PC-3 (cell line): ENCODE results near the gene MOB2.

Source experiments
- CTCF ChIP-seq: fragments of 300-600 bp; sonication (generic); conservative IDR thresholded peaks from 2 replicates; pipeline ENCODE4 v1.5.1; 2017; ENCODE audit warnings: antibody characterized with exemption, low read depth, mild to moderate bottlenecking, low read length
- EZH2phosphoT487 ChIP-seq: fragments of 300-600 bp; sonication (generic); IDR thresholded peaks from 2 replicates; pipeline ENCODE4 v1.6.1; 2018; ENCODE audit warnings: mild to moderate bottlenecking, antibody characterized with exemption, low read length, borderline replicate concordance

- no peak for TF ChIP-seq CTCF
- no peak for TF ChIP-seq EZH2phosphoT487
Observed at GRCh38 chr11:1440496-1440895, 46.1 kb downstream of the MOB2 start.
